ENCODE measurements around the gene GALNT17.

DNA sequence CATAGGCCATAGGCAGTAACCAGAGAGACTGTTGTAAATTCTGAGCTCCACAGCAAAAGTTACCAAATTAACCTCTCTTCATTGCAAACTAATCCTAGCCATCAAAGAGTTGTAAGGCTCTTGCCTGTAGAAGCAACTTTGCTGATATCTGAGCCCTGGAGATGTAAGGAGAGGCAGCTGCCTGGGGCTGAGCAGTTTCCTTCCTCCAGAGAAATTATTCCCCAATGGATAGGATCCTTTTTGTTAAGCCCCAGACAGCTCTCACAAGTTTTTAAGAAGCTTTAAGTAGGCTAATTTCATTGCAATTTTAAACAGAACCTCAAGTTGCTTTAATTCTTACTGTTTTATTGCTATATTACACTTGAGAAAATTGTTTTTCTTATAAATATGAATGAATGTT lies 211.1 kb downstream of the GALNT17 start:
- no peak for TF ChIP-seq RFX5 (IDR thresholded peaks at IDR 0.05)
- TF ChIP-seq, protein P1, sequence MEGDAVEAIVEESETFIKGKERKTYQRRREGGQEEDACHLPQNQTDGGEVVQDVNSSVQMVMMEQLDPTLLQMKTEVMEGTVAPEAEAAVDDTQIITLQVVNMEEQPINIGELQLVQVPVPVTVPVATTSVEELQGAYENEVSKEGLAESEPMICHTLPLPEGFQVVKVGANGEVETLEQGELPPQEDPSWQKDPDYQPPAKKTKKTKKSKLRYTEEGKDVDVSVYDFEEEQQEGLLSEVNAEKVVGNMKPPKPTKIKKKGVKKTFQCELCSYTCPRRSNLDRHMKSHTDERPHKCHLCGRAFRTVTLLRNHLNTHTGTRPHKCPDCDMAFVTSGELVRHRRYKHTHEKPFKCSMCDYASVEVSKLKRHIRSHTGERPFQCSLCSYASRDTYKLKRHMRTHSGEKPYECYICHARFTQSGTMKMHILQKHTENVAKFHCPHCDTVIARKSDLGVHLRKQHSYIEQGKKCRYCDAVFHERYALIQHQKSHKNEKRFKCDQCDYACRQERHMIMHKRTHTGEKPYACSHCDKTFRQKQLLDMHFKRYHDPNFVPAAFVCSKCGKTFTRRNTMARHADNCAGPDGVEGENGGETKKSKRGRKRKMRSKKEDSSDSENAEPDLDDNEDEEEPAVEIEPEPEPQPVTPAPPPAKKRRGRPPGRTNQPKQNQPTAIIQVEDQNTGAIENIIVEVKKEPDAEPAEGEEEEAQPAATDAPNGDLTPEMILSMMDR (IDR thresholded peaks at IDR 0.05), result no peak
